Measurements from ENCODE around the gene ITPKB.

Gene ITPKB

GRCh38 chr1:226702957-226703831 lies 35.9 kb downstream of the ITPKB start:
- peak; percentile 81 to 83 for DNase-seq

- no peak for DNase-seq
These were observed 36.6 kb downstream of the ITPKB start for GRCh38 chr1:226702318-226702956.

- DNase-seq, result no peak
These were observed 38.2 kb downstream of the ITPKB start for GRCh38 chr1:226700861-226701260.

DNA sequence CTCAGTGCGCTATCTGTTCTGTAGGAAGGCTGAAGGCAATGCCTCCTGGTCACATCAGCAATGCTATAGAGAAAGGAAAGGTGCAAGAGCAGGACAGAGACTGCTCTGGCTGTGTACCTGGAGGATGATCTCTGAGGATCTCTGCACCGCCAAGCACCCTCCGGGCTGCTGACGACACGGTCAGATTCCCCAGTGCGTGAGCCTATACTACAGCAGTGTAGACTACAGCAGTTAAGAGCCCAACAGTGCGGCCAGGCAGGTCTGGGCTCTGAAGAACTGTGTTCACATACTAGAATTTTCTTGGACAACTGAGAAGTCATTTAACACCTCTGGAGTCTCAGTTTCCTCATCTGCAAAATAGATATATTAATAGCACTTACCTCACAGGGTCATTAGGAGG lies 39.9 kb downstream of the ITPKB start:
- DNase-seq, result no peak

DNA sequence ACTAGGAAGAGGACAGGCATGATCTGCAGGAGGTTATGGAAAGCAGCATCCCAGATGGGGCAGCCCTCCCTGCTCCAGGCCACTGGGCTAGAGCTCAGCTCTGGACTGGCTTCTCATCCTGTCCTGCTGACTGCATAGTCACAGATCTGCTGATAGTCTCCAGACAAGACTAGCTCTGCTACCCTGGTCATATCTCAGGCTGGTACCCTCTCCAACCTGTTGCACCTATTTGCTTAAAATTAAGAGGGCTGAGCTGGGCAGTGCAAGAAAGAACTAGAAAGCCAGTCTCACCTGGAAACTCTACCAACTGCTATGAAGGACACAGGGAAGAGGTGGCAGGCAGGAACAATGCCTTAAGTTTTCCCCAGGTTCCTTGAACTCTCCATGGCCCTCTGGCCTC lies 40.4 kb downstream of the ITPKB start:
- no peak for DNase-seq

GRCh38 chr1:226697929-226698544 lies 41.0 kb downstream of the ITPKB start:
- DNase-seq, result no peak

GRCh38 chr1:226697151-226697928 lies 41.7 kb downstream of the ITPKB start:
- DNase-seq, result peak in 1 of 2 experiments; percentile 27

GRCh38 chr1:226696547-226696946 lies 42.5 kb downstream of the ITPKB start:
- DNase-seq, result no peak

DNA sequence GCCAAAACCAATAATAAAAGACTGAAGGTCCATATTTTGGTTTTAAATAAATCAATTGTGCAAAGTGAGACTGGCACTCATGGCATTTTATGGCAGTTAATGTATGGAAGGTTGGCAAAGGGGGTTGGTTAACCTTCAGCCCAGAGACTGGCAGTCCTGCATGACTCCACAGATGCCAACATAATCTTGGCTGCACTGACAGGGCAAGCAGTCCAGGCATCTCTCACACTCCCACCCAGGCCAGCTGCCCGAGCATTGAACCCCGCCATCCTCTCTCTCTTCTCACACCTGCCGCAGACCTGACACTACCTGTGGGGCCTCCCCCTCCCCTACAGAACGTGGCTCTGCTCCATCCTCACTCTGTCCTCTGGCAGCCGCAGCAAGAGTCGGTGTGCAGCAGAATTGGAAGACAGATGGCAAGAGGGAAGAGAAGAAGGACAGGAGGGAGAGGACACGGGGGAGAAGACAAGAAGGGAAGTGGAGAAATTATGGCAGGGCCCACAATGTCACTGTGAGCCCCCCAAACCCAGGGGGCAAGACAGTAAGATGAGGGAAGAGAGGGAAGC lies 43.7 kb downstream of the ITPKB start:
- no peak for DNase-seq

DNA sequence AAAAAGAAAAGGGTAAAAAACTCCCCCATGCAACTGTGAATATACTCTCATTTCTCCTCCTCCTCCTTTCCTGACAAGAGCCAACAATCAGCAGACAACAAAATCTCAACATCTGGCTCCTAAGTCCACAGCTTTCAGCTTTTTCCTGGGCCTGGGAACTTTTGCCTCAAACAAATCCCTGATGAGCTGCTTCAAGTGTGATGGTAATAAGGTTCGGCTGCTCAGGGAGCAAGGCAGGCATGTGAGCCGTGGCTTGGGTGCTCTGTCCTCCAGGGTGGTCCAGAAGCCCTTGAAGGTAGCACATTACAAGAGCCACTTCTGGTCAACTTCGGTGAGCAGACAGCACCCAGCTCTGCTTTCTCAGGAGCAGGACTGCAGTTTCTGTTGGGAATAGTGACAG lies 46.3 kb downstream of the ITPKB start:
- no peak for DNase-seq

GRCh38 chr1:226692051-226692792 lies 46.9 kb downstream of the ITPKB start:
- DNase-seq, result no peak

- peak; percentile 31 to 54 for DNase-seq
These were observed 47.8 kb downstream of the ITPKB start for GRCh38 chr1:226691247-226691646.

GRCh38 chr1:226690460-226690982 lies 48.6 kb downstream of the ITPKB start:
- peak in 1 of 2 experiments; percentile 38 for DNase-seq

GRCh38 chr1:226688808-226689207 lies 50.3 kb downstream of the ITPKB start:
- DNase-seq, result no peak

DNA sequence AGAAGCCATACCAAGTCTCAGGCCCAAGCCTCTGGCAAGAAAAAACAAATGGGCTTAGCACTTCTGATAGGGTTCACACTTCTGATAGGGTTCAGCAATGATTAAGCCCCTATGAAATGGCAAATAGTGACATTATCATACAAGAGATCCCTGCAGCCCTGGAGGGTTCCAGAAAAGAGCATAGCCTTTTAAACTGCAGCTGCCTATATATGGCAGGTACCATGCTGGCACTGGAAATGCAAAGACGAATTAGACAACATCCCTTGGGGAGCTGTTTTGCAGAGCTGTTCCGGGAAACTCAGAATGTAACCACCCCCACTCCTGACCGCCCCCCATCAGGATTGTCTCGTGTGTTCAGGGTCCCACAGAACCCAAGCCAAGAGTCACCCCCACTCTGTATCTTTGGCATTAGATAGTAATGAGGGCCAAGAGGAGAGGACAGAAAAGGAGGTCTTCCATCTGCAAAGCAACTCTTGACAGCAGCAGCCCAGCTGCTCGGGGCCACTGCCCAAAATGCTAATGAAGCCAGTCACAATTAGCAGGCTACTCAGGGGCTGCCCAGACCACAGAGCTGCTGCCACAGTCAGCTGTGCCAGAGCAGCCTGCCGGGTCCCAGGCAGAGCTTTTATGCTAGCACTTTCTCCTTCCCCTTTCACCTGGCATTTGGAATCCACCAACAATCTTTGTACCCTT lies 50.9 kb downstream of the ITPKB start:
- no peak for DNase-seq

DNA sequence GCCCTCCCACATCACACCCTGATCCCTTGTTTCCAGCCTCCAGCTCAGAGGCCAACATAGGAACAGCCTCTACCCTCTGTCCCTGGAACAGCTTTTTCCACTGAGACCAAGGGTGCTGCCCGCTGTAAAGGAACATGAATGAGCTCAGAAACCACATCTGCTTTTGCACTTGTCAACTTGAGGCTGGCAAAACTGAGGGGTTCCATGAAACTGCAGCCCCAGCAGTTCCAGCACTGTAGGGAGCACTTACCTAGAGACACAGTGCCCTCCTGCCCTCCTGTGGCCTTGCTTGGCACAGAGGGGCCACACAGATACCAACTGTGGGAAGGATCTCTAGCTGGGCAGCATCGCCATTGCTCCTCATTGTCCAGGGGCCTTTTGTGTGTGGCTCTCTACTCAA lies 51.7 kb downstream of the ITPKB start:
- peak in 1 of 2 experiments; percentile 45 for DNase-seq

GRCh38 chr1:226686440-226687425 lies 52.3 kb downstream of the ITPKB start:
- DNase-seq, result no peak

GRCh38 chr1:226685196-226685820 lies 53.8 kb downstream of the ITPKB start:
- no peak for DNase-seq

DNA sequence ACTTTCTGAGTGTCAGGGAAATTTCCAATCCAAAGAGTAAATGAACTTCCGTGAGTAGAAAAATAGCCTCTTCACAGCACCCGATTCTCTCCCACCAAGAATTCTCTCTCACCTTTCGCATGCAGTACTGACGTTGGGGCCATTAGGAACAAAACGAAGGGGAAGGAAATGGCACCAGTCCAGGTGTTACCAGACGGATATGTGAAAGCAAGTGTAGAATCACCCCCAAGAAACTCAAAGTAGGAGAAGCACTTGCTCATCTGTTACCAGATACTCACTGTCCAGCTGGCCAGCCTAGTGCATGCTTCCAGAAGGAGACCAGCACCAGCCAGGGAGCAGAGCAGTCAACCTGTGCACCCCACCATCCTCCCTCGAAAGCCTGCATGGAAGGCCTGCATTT lies 55.1 kb downstream of the ITPKB start:
- DNase-seq, result no peak

Data from stimulated activated CD4-positive, alpha-beta T cell treated with anti-CD3 and anti-CD28 coated beads, Interleukin-4, amount 100 ng/mL, for 4 hours (primary cell).